Peyer's patch (tissue), 4 donors: ENCODE data around the gene MESP2.

Experiments used
- POLR2A ChIP-seq, 2 donors: fragments of 450-650 bp; IDR thresholded peaks; one replicate each; pipeline ENCODE4 v1.5.1; 2017; ENCODE audit warnings: antibody characterized with exemption in 2 of 2, mild to moderate bottlenecking in 2 of 2, moderate library complexity in 2 of 2
- TF ChIP-seq, protein P1 (sequence below), 6 experiments: fragments of 450-650 bp in 4 of 6; fragments of 200-600 bp in 2 of 6; sonication (generic) in 1 of 6; IDR thresholded peaks; one replicate each; pipeline ENCODE4 v1.5.1; 2017 to 2019; ENCODE audit warnings: antibody characterized with exemption in 6 of 6, mild to moderate bottlenecking in 3 of 6, moderate library complexity in 1 of 6

DNA sequence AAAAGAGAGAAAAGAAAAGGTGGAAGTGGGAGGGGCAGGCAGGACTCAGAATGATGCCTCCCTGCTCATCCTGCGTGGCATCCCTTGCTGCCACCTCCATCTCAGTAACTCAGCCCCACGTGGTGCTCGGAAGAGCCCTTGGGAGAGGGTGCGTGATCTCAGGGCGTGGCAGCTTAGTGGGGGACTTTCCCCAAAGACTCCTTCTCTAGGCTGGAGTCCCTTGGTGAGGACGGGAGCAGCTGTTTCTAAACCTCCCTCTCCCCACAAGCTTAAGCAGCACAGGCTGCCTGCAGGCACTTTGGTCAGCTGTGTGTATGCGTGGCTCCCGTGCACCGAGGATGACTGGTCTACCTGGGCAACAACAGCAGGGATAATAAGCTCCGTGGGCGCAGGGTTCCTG is 45.9 kb downstream of the MESP2 start:
- TF ChIP-seq, protein P1, sequence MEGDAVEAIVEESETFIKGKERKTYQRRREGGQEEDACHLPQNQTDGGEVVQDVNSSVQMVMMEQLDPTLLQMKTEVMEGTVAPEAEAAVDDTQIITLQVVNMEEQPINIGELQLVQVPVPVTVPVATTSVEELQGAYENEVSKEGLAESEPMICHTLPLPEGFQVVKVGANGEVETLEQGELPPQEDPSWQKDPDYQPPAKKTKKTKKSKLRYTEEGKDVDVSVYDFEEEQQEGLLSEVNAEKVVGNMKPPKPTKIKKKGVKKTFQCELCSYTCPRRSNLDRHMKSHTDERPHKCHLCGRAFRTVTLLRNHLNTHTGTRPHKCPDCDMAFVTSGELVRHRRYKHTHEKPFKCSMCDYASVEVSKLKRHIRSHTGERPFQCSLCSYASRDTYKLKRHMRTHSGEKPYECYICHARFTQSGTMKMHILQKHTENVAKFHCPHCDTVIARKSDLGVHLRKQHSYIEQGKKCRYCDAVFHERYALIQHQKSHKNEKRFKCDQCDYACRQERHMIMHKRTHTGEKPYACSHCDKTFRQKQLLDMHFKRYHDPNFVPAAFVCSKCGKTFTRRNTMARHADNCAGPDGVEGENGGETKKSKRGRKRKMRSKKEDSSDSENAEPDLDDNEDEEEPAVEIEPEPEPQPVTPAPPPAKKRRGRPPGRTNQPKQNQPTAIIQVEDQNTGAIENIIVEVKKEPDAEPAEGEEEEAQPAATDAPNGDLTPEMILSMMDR (IDR thresholded peaks at IDR 0.05) = no peak
- no peak for TF ChIP-seq POLR2A (IDR thresholded peaks at IDR 0.05)
